ENCODE measurements around the gene CLINT1.

CLINT1 gene

DNA sequence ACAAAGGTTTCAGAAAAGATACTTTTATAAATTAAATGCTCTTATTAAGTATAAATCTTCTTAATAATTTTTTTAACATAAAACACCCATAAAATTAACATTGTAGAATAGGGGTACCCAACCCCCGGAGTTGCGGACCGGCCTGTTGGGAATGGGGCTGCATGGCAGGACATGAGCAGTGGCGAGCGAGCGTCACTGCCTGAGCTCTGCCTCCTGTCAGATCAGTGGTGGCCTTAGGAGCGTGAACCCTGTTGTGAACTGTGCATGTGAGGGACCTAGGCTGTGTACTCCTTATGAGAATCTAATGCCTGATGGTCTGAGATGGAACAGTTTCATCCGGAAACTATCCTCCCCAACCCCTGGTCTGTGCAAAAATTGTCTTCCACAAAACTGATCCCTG, 35.3 kb downstream of the CLINT1 start:
- TF ChIP-seq CTCF (IDR thresholded peaks at IDR 0.05; ENCODE audit: insufficient read depth, low read length, missing control alignments) = no peak
- CTCF ChIA-PET = interaction anchor here (0.7 to 1.8 kb wide), 5 partner anchors 10 to 125 kb away, joined by 3 to 9 read pairs (median 5); no protein-coding TSS in a partner anchor
- no peak for DNase-seq (ENCODE audit: low read depth, low spot score)
- POLR2A ChIA-PET = no interaction called here
- H3K4me3 ChIP-seq (ENCODE audit: low read depth, low read length) = no peak overlapping the region

DNA sequence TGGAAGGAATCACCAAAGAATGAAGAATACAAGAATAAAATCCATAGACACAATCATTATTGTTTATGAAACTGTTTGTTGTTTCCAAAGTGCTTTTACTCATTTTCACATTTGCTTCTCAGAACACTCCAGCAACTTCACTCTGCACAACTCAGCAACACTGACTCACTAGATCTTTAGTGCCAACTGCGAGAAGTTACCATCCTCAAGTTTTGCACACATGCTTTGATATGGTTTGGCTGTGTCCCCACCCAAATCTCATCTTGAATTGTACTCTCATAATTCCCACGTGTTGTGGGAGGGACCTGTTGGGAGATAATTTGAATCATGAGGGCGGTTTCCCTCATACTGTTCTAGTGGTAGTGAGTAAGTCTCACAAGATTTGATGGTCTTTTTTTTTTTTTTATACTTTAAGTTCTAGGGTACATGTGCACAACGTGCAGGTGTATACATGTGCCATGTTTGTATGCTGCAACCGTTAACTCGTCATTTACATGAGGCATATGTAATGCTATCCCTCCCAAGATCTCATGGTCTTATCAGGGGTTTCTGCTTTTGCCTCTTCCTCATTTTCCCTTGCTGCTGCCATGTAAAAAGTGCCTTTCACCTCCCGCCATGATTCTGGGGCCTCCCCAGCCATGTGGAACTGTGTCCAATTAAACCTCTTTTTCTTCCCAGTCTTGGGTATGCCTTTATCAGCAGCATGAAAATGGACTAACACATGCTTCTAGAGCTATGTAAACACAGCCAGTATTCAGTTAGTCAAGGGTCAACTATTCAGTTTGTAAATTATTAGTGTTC, 36.9 kb downstream of the CLINT1 start:
- POLR2A ChIA-PET = no interaction called here
- DNase-seq (ENCODE audit: low read depth, low spot score) = no peak
- no peak overlapping the region for H3K4me3 ChIP-seq (ENCODE audit: low read depth, low read length)
- CTCF ChIA-PET = interaction anchor here (0.8 to 1.8 kb wide), 9 partner anchors 8 to 1289 kb away, joined by 3 to 9 read pairs (median 4); no protein-coding TSS in a partner anchor
- TF ChIP-seq CTCF (IDR thresholded peaks at IDR 0.05; ENCODE audit: insufficient read depth, low read length, missing control alignments) = no peak

GRCh38 chr5:157821405-157821804, 37.5 kb downstream of the CLINT1 start:
- CTCF ChIA-PET = no interaction called here
- POLR2A ChIA-PET = no interaction called here
- H3K4me3 ChIP-seq (ENCODE audit: low read depth, low read length) = no peak overlapping the region
- no peak for TF ChIP-seq CTCF (IDR thresholded peaks at IDR 0.05; ENCODE audit: insufficient read depth, low read length, missing control alignments)
- DNase-seq (ENCODE audit: low read depth, low spot score) = no peak

GRCh38 chr5:157820593-157821252, 38.2 kb downstream of the CLINT1 start:
- DNase-seq (ENCODE audit: low read depth, low spot score) = no peak
- ChIA-PET POLR2A (no interaction called here), CTCF (interaction anchor here (0.8 to 4.4 kb wide), 15 partner anchors 8 to 1312 kb away, joined by 3 to 68 read pairs (median 6); no protein-coding TSS in a partner anchor)
- H3K4me3 ChIP-seq (ENCODE audit: low read depth, low read length) = no peak overlapping the region
- TF ChIP-seq CTCF (IDR thresholded peaks at IDR 0.05; ENCODE audit: insufficient read depth, low read length, missing control alignments) = peak; percentile 8

- no peak overlapping the region for H3K4me3 ChIP-seq (ENCODE audit: low read depth, low read length)
- no peak for DNase-seq (ENCODE audit: low read depth, low spot score)
- no peak for TF ChIP-seq CTCF (IDR thresholded peaks at IDR 0.05; ENCODE audit: insufficient read depth, low read length, missing control alignments)
- ChIA-PET POLR2A (no interaction called here), CTCF (interaction anchor here (0.7 to 4.4 kb wide), 17 partner anchors 7 to 1313 kb away, joined by 3 to 68 read pairs (median 6); no protein-coding TSS in a partner anchor)
These were observed 39.3 kb downstream of the CLINT1 start for GRCh38 chr5:157819502-157820115.

DNA sequence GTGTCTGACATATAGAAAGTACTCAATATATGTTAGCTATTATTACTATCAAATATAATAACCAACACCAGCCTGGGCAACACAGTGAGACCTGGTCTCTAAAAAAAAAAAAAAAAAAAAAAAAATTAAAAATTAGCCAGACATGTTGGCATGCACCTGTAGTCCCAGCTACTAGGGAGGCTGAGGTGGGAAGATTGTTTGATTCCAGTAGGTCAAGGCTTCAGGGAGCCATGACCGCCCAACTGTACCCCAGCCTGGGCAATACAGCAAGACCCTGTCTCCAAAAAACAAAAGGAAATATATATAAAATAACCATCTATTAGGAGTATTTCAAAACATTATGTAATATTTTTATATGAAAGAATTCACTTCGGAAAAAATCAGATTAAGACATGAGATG, 40.6 kb downstream of the CLINT1 start:
- CTCF ChIA-PET = interaction anchor here (0.6 to 4.4 kb wide), 19 partner anchors 8 to 1314 kb away, joined by 3 to 68 read pairs (median 8); no protein-coding TSS in a partner anchor
- POLR2A ChIA-PET = no interaction called here

More for the DNA sequence above, 40.6 kb downstream of the CLINT1 start:
- DNase-seq (ENCODE audit: low read depth, low spot score) = no peak
- TF ChIP-seq CTCF (IDR thresholded peaks at IDR 0.05; ENCODE audit: insufficient read depth, low read length, missing control alignments) = no peak
- H3K4me3 ChIP-seq (ENCODE audit: low read depth, low read length) = no peak overlapping the region
